ENCODE results near the gene C6orf120.
A peak's percentile ranks its signal among the peaks of the same experiment; 100 is the strongest.
"Not testable (repeated sequence)": the region's sequence is repeated elsewhere in the genome, so short reads cannot be mapped to it uniquely, and the experiment has no call there.

The C6orf120 gene

GRCh38 chr6:169667716-169668115 is 34.2 kb upstream of the C6orf120 start:
- Mint-ChIP-seq H3K27me3 (no peaks in the 10 kb centered on the region), H3K9me3 (no peaks in the 10 kb centered on the region), H3K27ac (no peak overlapping the region), H3K4me1 (ENCODE audit: low read depth) (peaks cover 6% of the 10 kb centered on the region), H3K36me3 (ENCODE audit: low read depth) (peaks cover 84% of the 10 kb centered on the region), H3K4me3 (no peak overlapping the region)
- no peak for DNase-seq

GRCh38 chr6:169668203-169668847 is 33.6 kb upstream of the C6orf120 start:
- Mint-ChIP-seq H3K4me3 (no peak overlapping the region), H3K36me3 (ENCODE audit: low read depth) (peaks cover 78% of the 10 kb centered on the region), H3K27me3 (no peaks in the 10 kb centered on the region), H3K9me3 (no peaks in the 10 kb centered on the region), H3K4me1 (ENCODE audit: low read depth) (peaks cover 6% of the 10 kb centered on the region), H3K27ac (no peak overlapping the region)
- DNase-seq, result no peak

GRCh38 chr6:169669147-169669546 is 32.8 kb upstream of the C6orf120 start:
- H3K27me3 Mint-ChIP-seq, result no peaks in the 10 kb centered on the region
- H3K4me3 Mint-ChIP-seq, result no peak overlapping the region
- H3K9me3 Mint-ChIP-seq, result no peaks in the 10 kb centered on the region
- H3K27ac Mint-ChIP-seq, result no peak overlapping the region
- peaks cover 6% of the 10 kb centered on the region for H3K4me1 Mint-ChIP-seq (ENCODE audit: low read depth)
- DNase-seq, result no peak
- H3K36me3 Mint-ChIP-seq (ENCODE audit: low read depth), result peaks cover 76% of the 10 kb centered on the region

GRCh38 chr6:169669889-169670288 is 32.0 kb upstream of the C6orf120 start:
- H3K36me3 Mint-ChIP-seq (ENCODE audit: low read depth), result peaks cover 79% of the 10 kb centered on the region
- H3K27ac Mint-ChIP-seq, result peak overlapping the region; percentile 20
- no peak for DNase-seq
- no peaks in the 10 kb centered on the region for H3K9me3 Mint-ChIP-seq
- H3K4me3 Mint-ChIP-seq, result no peak overlapping the region
- H3K27me3 Mint-ChIP-seq, result no peaks in the 10 kb centered on the region
- peaks cover 6% of the 10 kb centered on the region for H3K4me1 Mint-ChIP-seq (ENCODE audit: low read depth)

- H3K27me3 Mint-ChIP-seq, result no peaks in the 10 kb centered on the region
- no peak overlapping the region for H3K4me3 Mint-ChIP-seq
- no peak overlapping the region for H3K27ac Mint-ChIP-seq
- DNase-seq, result no peak
- H3K4me1 Mint-ChIP-seq (ENCODE audit: low read depth), result peaks cover 6% of the 10 kb centered on the region
- H3K36me3 Mint-ChIP-seq (ENCODE audit: low read depth), result peaks cover 73% of the 10 kb centered on the region
- no peaks in the 10 kb centered on the region for H3K9me3 Mint-ChIP-seq
Measured at GRCh38 chr6:169671563-169671962, 30.4 kb upstream of the C6orf120 start.

- Mint-ChIP-seq H3K4me3 (no peak overlapping the region), H3K27me3 (no peaks in the 10 kb centered on the region)
Measured at GRCh38 chr6:169675011-169675410, 26.9 kb upstream of the C6orf120 start.

GRCh38 chr6:169677096-169677495 is 24.8 kb upstream of the C6orf120 start:
- no peak for DNase-seq
- no peaks in the 10 kb centered on the region for H3K9me3 Mint-ChIP-seq
- no peak overlapping the region for H3K4me3 Mint-ChIP-seq
- H3K27me3 Mint-ChIP-seq, result no peaks in the 10 kb centered on the region
- H3K4me1 Mint-ChIP-seq (ENCODE audit: low read depth), result no peaks in the 10 kb centered on the region
- H3K27ac Mint-ChIP-seq, result no peak overlapping the region
- peaks cover 66% of the 10 kb centered on the region for H3K36me3 Mint-ChIP-seq (ENCODE audit: low read depth)

More at GRCh38 chr6:169675011-169675410, 26.9 kb upstream of the C6orf120 start:
- no peak for DNase-seq
- Mint-ChIP-seq H3K9me3 (no peaks in the 10 kb centered on the region), H3K27ac (no peak overlapping the region), H3K4me1 (ENCODE audit: low read depth) (peaks cover 2% of the 10 kb centered on the region), H3K36me3 (ENCODE audit: low read depth) (peaks cover 67% of the 10 kb centered on the region)

GRCh38 chr6:169678342-169678741 is 23.6 kb upstream of the C6orf120 start:
- H3K4me1 Mint-ChIP-seq (ENCODE audit: low read depth), result peaks cover under 1% of the 10 kb centered on the region
- no peaks in the 10 kb centered on the region for H3K27me3 Mint-ChIP-seq
- no peak overlapping the region for H3K27ac Mint-ChIP-seq
- no peaks in the 10 kb centered on the region for H3K9me3 Mint-ChIP-seq
- no peak overlapping the region for H3K4me3 Mint-ChIP-seq
- peaks cover 73% of the 10 kb centered on the region for H3K36me3 Mint-ChIP-seq (ENCODE audit: low read depth)
- no peak for DNase-seq

- Mint-ChIP-seq H3K36me3 (ENCODE audit: low read depth) (peaks cover 88% of the 10 kb centered on the region), H3K27ac (no peak overlapping the region), H3K27me3 (no peaks in the 10 kb centered on the region), H3K4me1 (ENCODE audit: low read depth) (peaks cover 8% of the 10 kb centered on the region), H3K9me3 (peaks cover 18% of the 10 kb centered on the region), H3K4me3 (no peak overlapping the region)
- DNase-seq, result no peak
Measured at GRCh38 chr6:169684056-169684455, 17.9 kb upstream of the C6orf120 start.

GRCh38 chr6:169685860-169686259 is 16.1 kb upstream of the C6orf120 start:
- no peak overlapping the region for H3K4me3 Mint-ChIP-seq
- H3K9me3 Mint-ChIP-seq, result peaks cover 18% of the 10 kb centered on the region
- DNase-seq, result no peak
- no peaks in the 10 kb centered on the region for H3K27me3 Mint-ChIP-seq
- H3K36me3 Mint-ChIP-seq (ENCODE audit: low read depth), result peaks cover 82% of the 10 kb centered on the region
- H3K4me1 Mint-ChIP-seq (ENCODE audit: low read depth), result peaks cover 8% of the 10 kb centered on the region
- H3K27ac Mint-ChIP-seq, result no peak overlapping the region

- H3K27ac Mint-ChIP-seq, result no peak overlapping the region
- no peak for DNase-seq
- H3K36me3 Mint-ChIP-seq (ENCODE audit: low read depth), result peaks cover 72% of the 10 kb centered on the region
- H3K4me3 Mint-ChIP-seq, result no peak overlapping the region
- H3K9me3 Mint-ChIP-seq, result peaks cover 22% of the 10 kb centered on the region
- no peaks in the 10 kb centered on the region for H3K4me1 Mint-ChIP-seq (ENCODE audit: low read depth)
- no peaks in the 10 kb centered on the region for H3K27me3 Mint-ChIP-seq
Measured at GRCh38 chr6:169689287-169689686, 12.6 kb upstream of the C6orf120 start.

GRCh38 chr6:169691260-169691659 is 10.7 kb upstream of the C6orf120 start:
- H3K4me3 Mint-ChIP-seq, result no peak overlapping the region

GRCh38 chr6:169692516-169692915 is 9.4 kb upstream of the C6orf120 start:
- Mint-ChIP-seq H3K27me3 (no peaks in the 10 kb centered on the region), H3K9me3 (peaks cover 9% of the 10 kb centered on the region), H3K36me3 (ENCODE audit: low read depth) (peaks cover 58% of the 10 kb centered on the region), H3K4me3 (no peak overlapping the region), H3K27ac (no peak overlapping the region), H3K4me1 (ENCODE audit: low read depth) (peaks cover under 1% of the 10 kb centered on the region)
- DNase-seq, result no peak

More at GRCh38 chr6:169691260-169691659, 10.7 kb upstream of the C6orf120 start:
- H3K4me1 Mint-ChIP-seq (ENCODE audit: low read depth), result no peaks in the 10 kb centered on the region
- DNase-seq, result no peak
- peaks cover 11% of the 10 kb centered on the region for H3K9me3 Mint-ChIP-seq
- H3K27ac Mint-ChIP-seq, result no peak overlapping the region
- no peaks in the 10 kb centered on the region for H3K27me3 Mint-ChIP-seq
- peaks cover 67% of the 10 kb centered on the region for H3K36me3 Mint-ChIP-seq (ENCODE audit: low read depth)

GRCh38 chr6:169695131-169695530 is 6.8 kb upstream of the C6orf120 start:
- Mint-ChIP-seq H3K27me3 (no peaks in the 10 kb centered on the region), H3K27ac (no peak overlapping the region), H3K36me3 (ENCODE audit: low read depth) (peaks cover 57% of the 10 kb centered on the region), H3K9me3 (peaks cover 9% of the 10 kb centered on the region), H3K4me3 (no peak overlapping the region), H3K4me1 (ENCODE audit: low read depth) (peaks cover 24% of the 10 kb centered on the region)
- DNase-seq, result no peak

GRCh38 chr6:169697115-169697514 is 4.8 kb upstream of the C6orf120 start:
- H3K4me3 Mint-ChIP-seq, H3K27me3 Mint-ChIP-seq, DNase-seq, H3K27ac Mint-ChIP-seq, H3K9me3 Mint-ChIP-seq: not testable (repeated sequence)
- Mint-ChIP-seq H3K4me1 (ENCODE audit: low read depth) (peaks cover 30% of the 10 kb centered on the region), H3K36me3 (ENCODE audit: low read depth) (peaks cover 56% of the 10 kb centered on the region)

- peak overlapping the region; percentile 92 for H3K4me3 Mint-ChIP-seq
- H3K27me3 Mint-ChIP-seq, result no peaks in the 10 kb centered on the region
- H3K4me1 Mint-ChIP-seq (ENCODE audit: low read depth), result peaks cover 51% of the 10 kb centered on the region
- H3K27ac Mint-ChIP-seq, result peak overlapping the region; percentile 7
- H3K36me3 Mint-ChIP-seq (ENCODE audit: low read depth), result peaks cover 63% of the 10 kb centered on the region
- DNase-seq, result no peak
- peaks cover 5% of the 10 kb centered on the region for H3K9me3 Mint-ChIP-seq
Measured at GRCh38 chr6:169700296-169700695, 1.6 kb upstream of the C6orf120 start.
